Measurements from ENCODE around the gene MEDAG.

DNA sequence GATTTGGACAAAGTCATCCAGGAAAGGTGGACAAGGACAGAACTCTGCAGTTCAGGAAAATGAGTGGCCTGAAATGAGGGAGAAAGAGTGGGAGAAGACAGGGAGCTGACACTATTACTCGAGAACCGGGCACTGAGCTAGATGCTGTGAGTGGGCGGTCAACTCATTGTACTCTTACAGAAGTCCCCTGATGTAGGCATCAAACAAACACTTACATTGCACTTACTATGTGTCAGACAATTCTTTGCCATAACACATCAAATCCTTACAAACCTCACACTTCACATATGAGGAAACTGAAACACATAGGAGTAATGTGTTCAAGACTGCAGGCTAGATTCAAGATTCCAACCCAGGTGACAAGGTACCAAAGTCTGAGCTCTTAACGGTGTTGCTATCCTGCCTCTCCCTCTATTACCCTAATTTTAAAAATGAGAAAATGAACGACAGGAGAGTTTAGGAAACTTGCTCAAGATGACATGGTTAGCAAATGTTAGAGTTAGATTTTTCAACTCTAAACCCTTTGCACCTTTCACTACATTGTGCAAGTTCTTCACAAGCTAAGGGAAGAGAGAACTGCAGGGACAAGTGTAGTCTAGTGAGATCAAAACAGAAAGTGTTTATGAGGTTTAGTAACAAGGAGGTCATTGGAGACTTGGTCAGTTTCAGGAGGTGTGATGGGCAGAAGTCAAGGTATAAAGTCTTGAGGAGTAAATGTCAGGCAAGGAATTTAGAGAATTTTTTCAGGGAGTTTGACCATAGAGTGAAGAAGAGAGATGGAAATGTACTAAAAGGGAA is 4.9 kb upstream of the MEDAG start:
- TF ChIP-seq, protein P1, sequence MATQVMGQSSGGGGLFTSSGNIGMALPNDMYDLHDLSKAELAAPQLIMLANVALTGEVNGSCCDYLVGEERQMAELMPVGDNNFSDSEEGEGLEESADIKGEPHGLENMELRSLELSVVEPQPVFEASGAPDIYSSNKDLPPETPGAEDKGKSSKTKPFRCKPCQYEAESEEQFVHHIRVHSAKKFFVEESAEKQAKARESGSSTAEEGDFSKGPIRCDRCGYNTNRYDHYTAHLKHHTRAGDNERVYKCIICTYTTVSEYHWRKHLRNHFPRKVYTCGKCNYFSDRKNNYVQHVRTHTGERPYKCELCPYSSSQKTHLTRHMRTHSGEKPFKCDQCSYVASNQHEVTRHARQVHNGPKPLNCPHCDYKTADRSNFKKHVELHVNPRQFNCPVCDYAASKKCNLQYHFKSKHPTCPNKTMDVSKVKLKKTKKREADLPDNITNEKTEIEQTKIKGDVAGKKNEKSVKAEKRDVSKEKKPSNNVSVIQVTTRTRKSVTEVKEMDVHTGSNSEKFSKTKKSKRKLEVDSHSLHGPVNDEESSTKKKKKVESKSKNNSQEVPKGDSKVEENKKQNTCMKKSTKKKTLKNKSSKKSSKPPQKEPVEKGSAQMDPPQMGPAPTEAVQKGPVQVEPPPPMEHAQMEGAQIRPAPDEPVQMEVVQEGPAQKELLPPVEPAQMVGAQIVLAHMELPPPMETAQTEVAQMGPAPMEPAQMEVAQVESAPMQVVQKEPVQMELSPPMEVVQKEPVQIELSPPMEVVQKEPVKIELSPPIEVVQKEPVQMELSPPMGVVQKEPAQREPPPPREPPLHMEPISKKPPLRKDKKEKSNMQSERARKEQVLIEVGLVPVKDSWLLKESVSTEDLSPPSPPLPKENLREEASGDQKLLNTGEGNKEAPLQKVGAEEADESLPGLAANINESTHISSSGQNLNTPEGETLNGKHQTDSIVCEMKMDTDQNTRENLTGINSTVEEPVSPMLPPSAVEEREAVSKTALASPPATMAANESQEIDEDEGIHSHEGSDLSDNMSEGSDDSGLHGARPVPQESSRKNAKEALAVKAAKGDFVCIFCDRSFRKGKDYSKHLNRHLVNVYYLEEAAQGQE (IDR thresholded peaks at IDR 0.05; ENCODE audit: insufficient replicate concordance, low read depth) = no peak
- TF ChIP-seq, protein P2, sequence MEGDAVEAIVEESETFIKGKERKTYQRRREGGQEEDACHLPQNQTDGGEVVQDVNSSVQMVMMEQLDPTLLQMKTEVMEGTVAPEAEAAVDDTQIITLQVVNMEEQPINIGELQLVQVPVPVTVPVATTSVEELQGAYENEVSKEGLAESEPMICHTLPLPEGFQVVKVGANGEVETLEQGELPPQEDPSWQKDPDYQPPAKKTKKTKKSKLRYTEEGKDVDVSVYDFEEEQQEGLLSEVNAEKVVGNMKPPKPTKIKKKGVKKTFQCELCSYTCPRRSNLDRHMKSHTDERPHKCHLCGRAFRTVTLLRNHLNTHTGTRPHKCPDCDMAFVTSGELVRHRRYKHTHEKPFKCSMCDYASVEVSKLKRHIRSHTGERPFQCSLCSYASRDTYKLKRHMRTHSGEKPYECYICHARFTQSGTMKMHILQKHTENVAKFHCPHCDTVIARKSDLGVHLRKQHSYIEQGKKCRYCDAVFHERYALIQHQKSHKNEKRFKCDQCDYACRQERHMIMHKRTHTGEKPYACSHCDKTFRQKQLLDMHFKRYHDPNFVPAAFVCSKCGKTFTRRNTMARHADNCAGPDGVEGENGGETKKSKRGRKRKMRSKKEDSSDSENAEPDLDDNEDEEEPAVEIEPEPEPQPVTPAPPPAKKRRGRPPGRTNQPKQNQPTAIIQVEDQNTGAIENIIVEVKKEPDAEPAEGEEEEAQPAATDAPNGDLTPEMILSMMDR (IDR thresholded peaks at IDR 0.05; ENCODE audit: insufficient read depth, low read length) = no peak
- no peak for TF ChIP-seq POLR2AphosphoS5 (IDR thresholded peaks at IDR 0.05; ENCODE audit: low read depth)

All from HL-60 (cell line).